GM12878 (cell line): ENCODE results near the gene USH2A. TPM values are rescaled to one million over a fixed set of nuclear protein-coding genes. Genes with fewer than 3 reads are reported as not detected.

Experiments
- ASH2L ChIP-seq: fragments of 300-600, 200-600 bp; sonication (generic); IDR thresholded peaks from 2 replicates; pipeline ENCODE4 v1.6.1; 2017; ENCODE audit warnings: low read depth, mild to moderate bottlenecking, borderline replicate concordance
- ATF7 ChIP-seq: fragments of 450-650 bp; IDR thresholded peaks from 2 replicates; pipeline ENCODE4 v1.6.1; 2016; ENCODE audit warnings: low read depth, mild to moderate bottlenecking
- CBX5 ChIP-seq: sonication (generic); IDR thresholded peaks from 2 replicates; pipeline ENCODE4 v1.6.1; 2016; ENCODE audit warnings: low read depth, moderate library complexity, mild to moderate bottlenecking, inconsistent platforms
- CEBPB ChIP-seq, 2 experiments: fragments of 150-350 bp in 1 of 2; IDR thresholded peaks; 2 replicates each; pipeline ENCODE4 v1.6.1; 2012 to 2014; ENCODE audit warnings: low read depth in 2 of 2, low read length in 2 of 2, borderline replicate concordance in 1 of 2, inconsistent platforms in 1 of 2
- CHD1 ChIP-seq: IDR thresholded peaks from 2 replicates; pipeline ENCODE4 v1.6.1; 2012; ENCODE audit warnings: low read depth, low read length, improper control_type of control experiment
- CREB1 ChIP-seq: IDR thresholded peaks from 2 replicates; pipeline ENCODE4 v1.6.1; 2012; ENCODE audit warnings: low read depth, mild to moderate bottlenecking, inconsistent platforms
- CREM ChIP-seq: IDR thresholded peaks from 2 replicates; pipeline ENCODE4 v1.6.1; 2014; ENCODE audit warnings: antibody characterized with exemption, low read depth
- DPF2 ChIP-seq: fragments of 450-650 bp; IDR thresholded peaks from 2 replicates; pipeline ENCODE4 v1.6.1; 2017; ENCODE audit warnings: mild to moderate bottlenecking
- E4F1 ChIP-seq: fragments of 450-650 bp; IDR thresholded peaks from 2 replicates; pipeline ENCODE4 v1.6.1; 2018; ENCODE audit warnings: borderline replicate concordance, mild to moderate bottlenecking; ENCODE audit not compliant: partially characterized antibody
- ELK1 ChIP-seq: IDR thresholded peaks from 2 replicates; pipeline ENCODE4 v1.6.1; 2012; ENCODE audit warnings: low read depth, low read length, improper control_type of control experiment
- FOXK2 ChIP-seq: fragments of 450-650 bp; IDR thresholded peaks from 2 replicates; pipeline ENCODE4 v1.6.1; 2017; ENCODE audit warnings: mild to moderate bottlenecking, moderate library complexity
- GABPA ChIP-seq: IDR thresholded peaks from 2 replicates; pipeline ENCODE4 v1.6.1; 2014; ENCODE audit warnings: antibody characterized with exemption, low read depth, mild to moderate bottlenecking, inconsistent platforms
- GATAD2B ChIP-seq: fragments of 450-650 bp; conservative IDR thresholded peaks from 2 replicates; pipeline ENCODE4 v1.6.1; 2017; ENCODE audit warnings: low read depth, mild to moderate bottlenecking, moderate library complexity
- HDAC2 ChIP-seq: fragments of 200-600 bp; sonication (generic); IDR thresholded peaks from 2 replicates; pipeline ENCODE4 v1.6.1; 2017
- IKZF1 ChIP-seq: fragments of 450-650 bp; conservative IDR thresholded peaks from 2 replicates; pipeline ENCODE4 v1.6.1; 2017; ENCODE audit warnings: antibody characterized with exemption, mild to moderate bottlenecking
- JUND ChIP-seq: IDR thresholded peaks from 2 replicates; pipeline ENCODE4 v1.6.1; 2012; ENCODE audit warnings: low read depth, mild to moderate bottlenecking, low read length, improper control_type of control experiment, moderate library complexity
- MTA3 ChIP-seq: IDR thresholded peaks from 2 replicates; pipeline ENCODE4 v1.6.1; 2012; ENCODE audit warnings: low read length, inconsistent platforms, borderline replicate concordance
- NBN ChIP-seq: fragments of 450-650 bp; IDR thresholded peaks from 2 replicates; pipeline ENCODE4 v1.6.1; 2016
- NKRF ChIP-seq: fragments of 450-650 bp; conservative IDR thresholded peaks from 2 replicates; pipeline ENCODE4 v1.6.1; 2017; ENCODE audit warnings: mild to moderate bottlenecking, moderate library complexity
- NR2C1 ChIP-seq: fragments of 450-650 bp; IDR thresholded peaks from 2 replicates; pipeline ENCODE4 v1.6.1; 2017; ENCODE audit warnings: antibody characterized with exemption, mild to moderate bottlenecking, moderate library complexity
- PAX5 ChIP-seq: IDR thresholded peaks from 2 replicates; pipeline ENCODE4 v1.6.1; 2011; ENCODE audit warnings: low read depth, low read length, borderline replicate concordance
- PML ChIP-seq: IDR thresholded peaks from 2 replicates; pipeline ENCODE4 v1.6.1; 2012; ENCODE audit warnings: low read length, inconsistent platforms
- POU2F2 ChIP-seq: IDR thresholded peaks from 3 replicates; pipeline ENCODE4 v1.6.1; 2011; ENCODE audit warnings: low read depth, mild to moderate bottlenecking, low read length, borderline replicate concordance
- RUNX3 ChIP-seq: IDR thresholded peaks from 2 replicates; pipeline ENCODE4 v1.6.1; 2012; ENCODE audit warnings: low read length, inconsistent platforms
- SMAD1 ChIP-seq: fragments of 450-650 bp; IDR thresholded peaks from 2 replicates; pipeline ENCODE4 v1.6.1; 2018; ENCODE audit warnings: mild to moderate bottlenecking, low read depth; ENCODE audit not compliant: partially characterized antibody
- SP1 ChIP-seq: IDR thresholded peaks from one replicate; pipeline ENCODE4 v1.6.1; 2011; ENCODE audit warnings: low read depth, low read length
- SUPT20H ChIP-seq: IDR thresholded peaks from 2 replicates; pipeline ENCODE4 v1.6.1; 2011; ENCODE audit warnings: low read depth, mild to moderate bottlenecking, low read length, moderate library complexity, borderline replicate concordance; ENCODE audit not compliant: control insufficient read depth
- TBL1XR1 ChIP-seq: IDR thresholded peaks from 2 replicates; pipeline ENCODE4 v1.6.1; 2012; ENCODE audit warnings: low read depth, low read length, improper control_type of control experiment
- TCF7 ChIP-seq: IDR thresholded peaks from 2 replicates; pipeline ENCODE4 v1.6.1; 2014; ENCODE audit warnings: antibody characterized with exemption, borderline replicate concordance
- ZNF274 ChIP-seq: IDR thresholded peaks from one replicate; pipeline ENCODE4 v1.8.0; 2011; ENCODE audit not compliant: insufficient read length, insufficient read depth
- ZSCAN29 ChIP-seq: fragments of 450-650 bp; IDR thresholded peaks from 2 replicates; pipeline ENCODE4 v1.6.1; 2017; ENCODE audit warnings: mild to moderate bottlenecking, moderate library complexity
- polyA plus RNA-seq, 11 experiments: library from polyadenylated mRNA; depleted of rRNA in 4 of 11; unstranded in 6 of 11; stranded (reverse) in 5 of 11; fragments of >200 nt; fragmentation: Nextera tagmentation in 4 of 11; fragmentation: Illumina TruSeq in 1 of 11; extraction: Ambion mirVana in 4 of 11; extraction: Trizol in 1 of 11; gene quantifications; 1 replicate in 1 of 11; 2 replicates in 10 of 11; pipeline versions ENCODE4 v1.2.1 to v1.2.3, GENCODE V29; 2011 to 2016; ENCODE audit warnings: inconsistent platforms in 2 of 11, missing spikeins in 2 of 11, low read depth in 1 of 11
- total RNA-seq, 4 experiments: library from RNA; depleted of rRNA in 3 of 4; stranded (reverse); fragments of >200 nt in 3 of 4; fragmentation: Illumina TruSeq in 1 of 4; extraction: Trizol in 1 of 4; gene quantifications; 2 replicates each; pipeline versions ENCODE4 v1.2.1 to v1.2.3, GENCODE V29; 2013 to 2021

Gene USH2A
- total and polyA plus RNA-seq, 10 of the 15 experiments (the other 5 are each of a cell fraction or from before 2014, with no cell fraction given) = under 0.01 to 0.20 (median 0.01) TPM; not detected in 2

GRCh38 chr1:216005916-216006315 lies 417.3 kb downstream of the USH2A start (continued):
- TF ChIP-seq IKZF1 (peak; percentile 59; the same call in 1 of the 2 replicates), CHD1 (no peak), JUND (peak; percentile 33; the same call in 1 of the 2 replicates), ASH2L (no peak), RUNX3 (peak; percentile 44), CBX5 (no peak), CREM (peak; percentile 66), SUPT20H (no peak), PML (no peak), NKRF (no peak), PAX5 (no peak), HDAC2 (no peak), E4F1 (no peak), CREB1 (peak; percentile 51; the same call in 1 of the 2 replicates), NR2C1 (no peak), ELK1 (no peak), ZSCAN29 (no peak), SMAD1 (no peak), FOXK2 (no peak), GATAD2B (no peak), POU2F2 (no peak), ZNF274 (no peak), DPF2 (peak; percentile 85), NBN (no peak), MTA3 (0 out of 2 replicates have a peak, but pooled peaks have one; percentile 49), CEBPB (IDR thresholded peaks at IDR 0.05; ENCODE audit: borderline replicate concordance in 1 of 2, low read depth in 2 of 2, low read length in 2 of 2) (no peak), GABPA (peak; percentile 52), ATF7 (peak; percentile 84), TBL1XR1 (peak; percentile 44; the same call in 1 of the 2 replicates), SP1 (no peak), TCF7 (no peak)
